SK-N-SH treated with all-trans-retinoic acid at 6 μM for 48 hours (cell line): ENCODE data around the gene YPEL2.

Experiments used
- CSDC2 ChIP-seq: fragments of 250-450 bp; sonication (Bioruptor Pico); IDR thresholded peaks from 2 replicates; pipeline ENCODE4 v1.5.0; 2020; ENCODE audit warnings: mild to moderate bottlenecking, moderate library complexity
- ISL1 ChIP-seq: fragments of 250-450 bp; sonication (Bioruptor Pico); IDR thresholded peaks from 2 replicates; pipeline ENCODE4 v2.1.2; 2022; ENCODE audit warnings: mild to moderate bottlenecking, moderate library complexity
- PATZ1 ChIP-seq: fragments of 250-450 bp; sonication (Bioruptor Pico); IDR thresholded peaks from 2 replicates; pipeline ENCODE4 v1.8.0; 2020; ENCODE audit warnings: mild to moderate bottlenecking, moderate library complexity, borderline replicate concordance
- SNAI2 ChIP-seq: fragments of 250-450 bp; sonication (Bioruptor Pico); IDR thresholded peaks from 2 replicates; pipeline ENCODE4 v1.5.0; 2020; ENCODE audit warnings: mild to moderate bottlenecking, moderate library complexity
- ZNF565 ChIP-seq: fragments of 450-650 bp; formaldehyde crosslinking; conservative IDR thresholded peaks from 2 replicates; pipeline ENCODE4 v1.5.0; 2020; ENCODE audit warnings: low read depth, mild to moderate bottlenecking, moderate library complexity

GRCh38 chr17:59355030-59355701 is 23.7 kb downstream of the YPEL2 start:
- no peak for TF ChIP-seq CSDC2 (CRISPR knock-in tag)
- TF ChIP-seq PATZ1 (CRISPR knock-in tag), result no peak
- TF ChIP-seq SNAI2 (CRISPR knock-in tag), result no peak
- no peak for TF ChIP-seq ZNF565 (CRISPR knock-in tag)
- no peak for TF ChIP-seq ISL1 (CRISPR knock-in tag)
